K562 (cell line): ENCODE data around the gene GPC3. TPM values are rescaled to one million over a fixed set of nuclear protein-coding genes. Genes with fewer than 3 reads are reported as not detected.

Experiments used
- ATAC-seq: fragments of 200-7000 bp; cut with Tn5 transposase; 3 replicates; pipeline ENCODE4 v1.9.1; 2020; ENCODE audit warnings: moderate library complexity
- BruUV-seq: library from RNA; stranded (reverse); fragments of 400-500 nt; replicated peaks from 2 replicates; lab custom pipeline; 2021; lab: Mats Ljungman, UMichigan
- CTCF ChIA-PET: fragments of 300-600 bp; formaldehyde crosslinking; extraction: SDS; loops from one replicate; lab custom pipeline; 2021; ENCODE audit warnings: low intra/inter-chr PET ratio; lab: Yijun Ruan, JAX
- POLR2A ChIA-PET: fragments of 300-600, 350-650 bp; sonication (Branson Sonifier 250); formaldehyde crosslinking; extraction: SDS; loops from one replicate; lab custom pipeline; 2021; ENCODE audit warnings: antibody characterized with exemption, inconsistent platforms; lab: Yijun Ruan, JAX
- DNase-seq, 4 experiments: peaks; one replicate each; pipeline versions ENCODE4 v3.0.0 to v3.0.0-alpha.2; 2011 to 2018; ENCODE audit warnings: low spot score in 3 of 4, mixed read lengths in 3 of 4; ENCODE audit errors: extremely low read depth in 1 of 4
- FAIRE-seq: peaks from 2 replicates; lab custom pipeline; 2011; peaks lifted over from hg19 to GRCh38; lab: Jason Lieb, UNC
- H2AFZ ChIP-seq: 2 replicates; pipeline ENCODE4 v1.6.0; 2011; ENCODE audit warnings: low read depth, low read length, control low read depth, inconsistent platforms
- H3K27ac ChIP-seq: fragments of 200-600 bp; 3 replicates; pipeline ENCODE4 v1.8.0; 2011; ENCODE audit warnings: low read depth, mild to moderate bottlenecking, control low read depth, inconsistent platforms, low read length, moderate library complexity, mixed read lengths; ENCODE audit errors: extremely low read depth
- H3K27me3 ChIP-seq, 2 experiments: fragments of 300-600 bp in 1 of 2; 2 replicates in 1 of 2; 3 replicates in 1 of 2; pipeline versions ENCODE4 v1.6.0 to v1.8.0; 2011; ENCODE audit warnings: inconsistent platforms in 2 of 2, low read length in 2 of 2, mild to moderate bottlenecking in 1 of 2, mixed read lengths in 1 of 2, moderate library complexity in 1 of 2; ENCODE audit not compliant: control insufficient read depth in 2 of 2, insufficient read depth in 2 of 2
- H3K36me3 ChIP-seq: fragments of 300-600 bp; 3 replicates; pipeline ENCODE4 v1.8.0; 2011; ENCODE audit warnings: mild to moderate bottlenecking, low read length, inconsistent platforms; ENCODE audit not compliant: control insufficient read depth, insufficient read depth
- H3K4me1 ChIP-seq, 2 experiments: fragments of 200-600 bp in 1 of 2; replicated peaks in 1 of 2; 2 replicates in 1 of 2; 3 replicates in 1 of 2; pipeline versions ENCODE4 v1.5.1 to v1.8.0; 2011; ENCODE audit warnings: inconsistent platforms in 2 of 2, low read length in 2 of 2, mild to moderate bottlenecking in 1 of 2, mixed read lengths in 1 of 2, moderate library complexity in 1 of 2; ENCODE audit not compliant: control insufficient read depth in 2 of 2, insufficient read depth in 2 of 2
- H3K4me2 ChIP-seq: 2 replicates; pipeline ENCODE4 v1.6.1; 2011; ENCODE audit warnings: low read length, control low read depth, inconsistent platforms, mixed read lengths; ENCODE audit not compliant: insufficient read depth
- H3K4me3 ChIP-seq: fragments of 200-600 bp; sonication (generic), shearing (Covaris generic); 2 replicates; pipeline ENCODE4 v1.5.1; 2016; ENCODE audit warnings: control low read depth, inconsistent platforms
- H3K79me2 ChIP-seq: fragments of 200-600 bp; 3 replicates; pipeline ENCODE4 v1.8.0; 2011; ENCODE audit warnings: low read length, inconsistent platforms; ENCODE audit not compliant: control insufficient read depth, insufficient read depth
- H3K9ac ChIP-seq, 2 experiments: 2 replicates each; pipeline versions ENCODE4 v1.6.0 to v1.6.1; 2011; ENCODE audit warnings: low read depth in 2 of 2, low read length in 2 of 2, control low read depth in 1 of 2, inconsistent platforms in 1 of 2, mild to moderate bottlenecking in 1 of 2, mixed read lengths in 1 of 2; ENCODE audit not compliant: insufficient read depth in 1 of 2
- H3K9me1 ChIP-seq: one replicate; pipeline ENCODE4 v1.6.0; 2011; ENCODE audit warnings: inconsistent platforms, mild to moderate bottlenecking, low read length, moderate library complexity; ENCODE audit not compliant: control insufficient read depth, insufficient read depth
- H3K9me3 ChIP-seq: replicated peaks from 2 replicates; pipeline ENCODE4 v1.5.1; 2011; ENCODE audit warnings: low read depth, low read length, inconsistent platforms; ENCODE audit not compliant: control insufficient read depth, insufficient read depth
- H4K20me1 ChIP-seq: replicated peaks from 2 replicates; pipeline ENCODE4 v1.6.1; 2011; ENCODE audit warnings: low read length, inconsistent platforms, mixed read lengths; ENCODE audit not compliant: control insufficient read depth, insufficient read depth
- ARID3B ChIP-seq: fragments of 250-450 bp; sonication (Bioruptor Pico); IDR thresholded peaks from 2 replicates; pipeline ENCODE4 v1.4.0; 2020; ENCODE audit warnings: borderline replicate concordance
- DMBX1 ChIP-seq: fragments of 250-450 bp; sonication (Bioruptor Pico); IDR thresholded peaks from 2 replicates; pipeline ENCODE4 v1.8.0; 2022; ENCODE audit warnings: inconsistent platforms, mild to moderate bottlenecking, moderate library complexity, borderline replicate concordance
- FOXJ3 ChIP-seq: sonication (generic); formaldehyde crosslinking; IDR thresholded peaks from 2 replicates; pipeline ENCODE4 v1.4.0; 2020; ENCODE audit warnings: mild to moderate bottlenecking, missing genetic modification reagents
- HMGXB4 ChIP-seq: sonication (generic); formaldehyde crosslinking; IDR thresholded peaks from 2 replicates; pipeline ENCODE4 v1.8.1; 2023; ENCODE audit warnings: mild to moderate bottlenecking, missing genetic modification reagents
- MEF2D ChIP-seq: conservative IDR thresholded peaks from 2 replicates; pipeline ENCODE4 v1.6.1; 2016; ENCODE audit warnings: low read depth, missing genetic modification characterization, missing compliant biosample characterization
- MXI1 ChIP-seq: IDR thresholded peaks from 2 replicates; pipeline ENCODE4 v1.6.1; 2011; ENCODE audit warnings: low read depth, mild to moderate bottlenecking, improper control_type of control experiment, low read length
- TEAD4 ChIP-seq, 2 experiments: sonication (generic) in 1 of 2; formaldehyde crosslinking in 1 of 2; IDR thresholded peaks; 2 replicates each; pipeline versions ENCODE4 v1.6.1 to v1.8.0; 2012 to 2022; ENCODE audit warnings: borderline replicate concordance in 1 of 2, inconsistent platforms in 1 of 2, low read length in 1 of 2, mild to moderate bottlenecking in 1 of 2, missing genetic modification reagents in 1 of 2
- THRA ChIP-seq: fragments of 450-650 bp; IDR thresholded peaks from 2 replicates; pipeline ENCODE4 v1.6.1; 2017; ENCODE audit warnings: mild to moderate bottlenecking, moderate library complexity
- ZNF407 ChIP-seq: fragments of 450-650 bp; IDR thresholded peaks from 2 replicates; pipeline ENCODE4 v1.6.1; 2016; ENCODE audit warnings: low read depth
- WGBS: fragments of 100-300 bp; shearing (Covaris generic); methylation state at CpG from one replicate; pipeline ENCODE4 v1.1.6; 2016; ENCODE audit warnings: low coverage, mixed read lengths; ENCODE audit not compliant: insufficient coverage; ENCODE audit errors: missing lambda C conversion rate; 5-methylcytosine and 5-hydroxymethylcytosine counted together
- in situ Hi-C: fragments of 300-500 bp; cut with MboI; formaldehyde crosslinking; loops from 4 replicates; pipeline ENCODE4 v1.15.0; 2018; ENCODE audit warnings: inconsistent platforms, mixed read lengths
- intact Hi-C: fragments of 100-400 bp; cut with micrococcal nuclease; formaldehyde crosslinking; loops from 2 replicates; pipeline ENCODE4 v1.14.2; 2022
- polyA plus RNA-seq, 8 experiments: library from polyadenylated mRNA; depleted of rRNA in 4 of 8; stranded (reverse) in 5 of 8; unstranded in 3 of 8; fragments of >200 nt; fragmentation: Nextera tagmentation in 2 of 8; fragmentation: Illumina TruSeq in 1 of 8; extraction: Ambion mirVana in 2 of 8; extraction: Trizol in 1 of 8; gene quantifications; 2 replicates each; pipeline versions ENCODE4 v1.2.1 to v1.2.3, GENCODE V29; 2011 to 2014; ENCODE audit warnings: inconsistent platforms in 1 of 8, missing spikeins in 1 of 8
- total RNA-seq, 7 experiments: library from RNA; depleted of rRNA in 6 of 7; stranded (reverse); fragments of >200 nt in 6 of 7; fragmentation: Illumina TruSeq in 2 of 7; extraction: Trizol in 2 of 7; gene quantifications; 2 replicates each; pipeline versions ENCODE4 v1.2.1 to v1.2.3, GENCODE V29; 2011 to 2021; ENCODE audit warnings: low replicate concordance in 1 of 7

GPC3 gene
- total and polyA plus RNA-seq, 9 of the 15 experiments (the other 6 are each of a cell fraction or from before 2014, with no cell fraction given) = 0.42 TPM; not detected in 8

- no peak overlapping the region for H3K4me3 ChIP-seq
- intact Hi-C loops = no loop called here
- TF ChIP-seq FOXJ3 (no peak), MEF2D (tag) (no peak), THRA (no peak), ARID3B (CRISPR knock-in tag) (no peak), DMBX1 (no peak), TEAD4 (IDR thresholded peaks at IDR 0.05; ENCODE audit: low read length) (no peak), TEAD4 (CRISPR knock-in tag; IDR thresholded peaks at IDR 0.05; ENCODE audit: borderline replicate concordance) (no peak), HMGXB4 (no peak), ZNF407 (no peak), MXI1 (no peak)
These were observed 28.1 kb upstream of the GPC3 start for GRCh38 chrX:134013524-134013923.

More at GRCh38 chrX:134013524-134013923, 28.1 kb upstream of the GPC3 start:
- Histone ChIP-seq H3K79me2 (no peaks in the 10 kb centered on the region), H3K27ac (no peak overlapping the region), H3K4me2 (no peak overlapping the region), H3K9me3 (no peaks in the 10 kb centered on the region), H3K27me3 (no peaks in the 10 kb centered on the region), H4K20me1 (no peaks in the 10 kb centered on the region), H3K9me1 (no peaks in the 10 kb centered on the region), H3K9ac (no peak overlapping the region), H3K36me3 (no peaks in the 10 kb centered on the region), H3K4me1 (no peaks in the 10 kb centered on the region), H2AFZ (no peak overlapping the region)
- in situ Hi-C loops = no loop called here
- no peak for ATAC-seq
- WGBS = 0% methylated on average over 4 of the region's 4 CpGs
- CTCF ChIA-PET = no interaction called here
- POLR2A ChIA-PET = interaction anchor here (0.6 kb wide), 1 partner anchor 11 kb away, joined by 3 read pairs; no protein-coding TSS in a partner anchor
- DNase-seq = no peak
- no TSS peak for BruUV-seq
- FAIRE-seq = no peak
